Posterior cingulate gyrus (tissue), 11 donors: ENCODE results near the gene UNC13B.
"Not testable (repeated sequence)": the region's sequence is repeated elsewhere in the genome, so short reads cannot be mapped to it uniquely, and the experiment has no call there.

Experiments
- DNase-seq, 10 donors: peaks; one replicate each; pipeline versions ENCODE4 v3.0.0 to v3.0.0-alpha.2; 2020 to 2021; ENCODE audit warnings: mixed read lengths in 3 of 10
- intact Hi-C: fragments of 100-400 bp; cut with DNase I; formaldehyde crosslinking; loops from one replicate; pipeline ENCODE4 v1.15.1; 2023

UNC13B gene

DNA sequence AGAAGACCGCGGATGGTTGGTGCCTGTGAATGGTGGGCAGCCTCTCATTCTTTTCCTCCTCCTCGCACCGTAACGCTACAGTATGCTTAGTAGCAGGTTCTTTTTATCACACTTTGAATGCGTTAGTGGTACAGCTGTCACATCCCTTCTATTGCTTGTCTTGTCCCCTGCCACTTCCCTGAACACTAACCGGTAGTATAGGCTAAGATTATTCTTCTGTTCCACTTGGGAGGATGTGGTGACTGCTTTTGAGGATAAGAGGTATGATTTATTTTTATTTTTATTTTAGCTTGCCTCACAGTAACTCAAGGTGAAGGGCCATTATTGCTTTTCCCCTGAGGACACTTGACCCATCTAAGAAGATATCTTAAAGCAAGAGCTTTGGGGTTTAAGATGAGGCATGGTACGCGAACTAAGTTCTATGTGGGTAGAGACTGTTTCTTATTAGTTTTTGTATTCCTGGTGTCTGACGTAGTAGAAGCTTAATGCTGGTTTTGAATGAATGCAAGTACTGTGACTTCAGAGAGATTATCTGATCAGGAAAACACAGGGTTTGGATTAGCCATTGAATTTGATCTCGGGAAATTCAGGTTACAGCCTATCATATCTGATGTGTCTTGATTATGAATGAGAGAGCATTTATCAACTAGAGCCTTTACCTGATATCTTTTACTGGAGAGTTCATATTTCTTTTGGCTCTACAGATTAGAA lies 951 bp downstream of the UNC13B start:
- intact Hi-C loops = loop anchor here (5.0 to 10.0 kb wide), 2 partner anchors 45 to 88 kb away; partner anchors contain the start of genes ATOSB, FANCG and VCP
- DNase-seq = no peak

DNA sequence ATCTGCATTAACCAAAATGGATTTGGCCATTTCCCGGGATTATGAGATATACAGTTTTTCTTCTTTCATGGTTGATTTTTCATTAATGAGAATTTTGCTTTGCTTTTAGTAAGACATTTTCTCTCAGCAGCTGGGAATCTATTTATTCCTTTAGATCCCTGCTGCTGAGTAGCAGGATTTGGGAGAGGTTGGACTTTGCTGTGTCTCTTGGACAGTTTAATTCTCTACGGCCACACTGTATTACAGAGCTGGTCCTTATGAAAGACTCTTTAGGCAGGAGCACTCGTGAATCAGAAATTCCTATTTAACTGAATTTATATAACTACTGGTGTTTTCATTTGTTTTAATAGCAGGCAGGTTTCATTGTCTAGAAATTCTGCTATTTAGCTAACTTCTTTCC lies 1.6 kb downstream of the UNC13B start:
- DNase-seq = no peak
- intact Hi-C loops = loop anchor here (5.0 to 10.0 kb wide), 2 partner anchors 46 to 89 kb away; partner anchors contain the start of genes ATOSB, FANCG and VCP

GRCh38 chr9:35164711-35165110 lies 2.9 kb downstream of the UNC13B start:
- intact Hi-C loops = loop anchor here (5.0 to 10.0 kb wide), 2 partner anchors 47 to 90 kb away; partner anchors contain the start of genes ATOSB, FANCG and VCP
- DNase-seq = no peak

DNA sequence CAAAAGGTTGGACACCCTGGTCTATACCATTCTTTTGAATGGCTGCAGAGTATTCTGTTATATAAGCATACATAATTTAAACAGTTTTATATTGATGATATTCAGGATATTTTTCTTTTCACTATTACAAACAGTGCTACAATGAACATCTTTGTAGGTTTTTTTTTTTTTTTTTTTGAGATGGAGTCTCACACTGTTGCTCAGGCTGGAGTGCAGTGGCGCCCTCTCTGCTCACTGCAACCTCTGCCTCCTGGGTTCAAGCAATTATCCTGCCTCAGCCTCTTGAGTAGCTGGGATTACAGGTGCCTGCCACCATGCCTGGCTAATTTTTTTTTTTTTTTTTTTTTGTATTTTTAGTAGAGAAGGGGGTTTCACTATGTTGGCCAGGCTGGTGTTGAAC lies 5.6 kb downstream of the UNC13B start:
- not testable (repeated sequence) for DNase-seq
- intact Hi-C loops = loop anchor here (10.0 kb wide), 1 partner anchor 93 kb away; the partner anchor contains the start of genes FANCG and VCP

- DNase-seq = no peak
- intact Hi-C loops = loop anchor here (10.0 kb wide), 1 partner anchor 94 kb away; the partner anchor contains the start of genes FANCG and VCP
Observed at GRCh38 chr9:35168963-35169362, 7.2 kb downstream of the UNC13B start.

DNA sequence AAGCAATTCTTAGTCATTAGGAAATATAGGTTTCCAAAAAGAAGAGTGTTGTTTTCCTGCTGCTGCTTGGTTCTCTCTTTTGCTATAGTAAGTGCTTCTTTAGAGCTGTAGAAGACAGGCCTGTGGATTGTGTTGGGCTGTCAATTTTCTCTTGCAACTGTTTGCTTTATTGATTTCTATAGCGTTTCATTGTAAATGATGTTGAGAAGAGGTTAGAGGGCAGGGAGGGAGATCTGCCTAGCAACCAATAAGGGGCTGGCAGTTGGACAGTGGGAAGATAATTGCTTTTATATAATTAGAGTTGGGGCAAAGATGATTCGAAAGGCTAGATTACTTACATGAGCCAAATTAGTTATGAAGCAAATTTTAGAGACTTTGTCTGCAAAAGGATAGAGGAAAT lies 11.1 kb downstream of the UNC13B start:
- intact Hi-C loops = no loop called here
- no peak for DNase-seq

DNA sequence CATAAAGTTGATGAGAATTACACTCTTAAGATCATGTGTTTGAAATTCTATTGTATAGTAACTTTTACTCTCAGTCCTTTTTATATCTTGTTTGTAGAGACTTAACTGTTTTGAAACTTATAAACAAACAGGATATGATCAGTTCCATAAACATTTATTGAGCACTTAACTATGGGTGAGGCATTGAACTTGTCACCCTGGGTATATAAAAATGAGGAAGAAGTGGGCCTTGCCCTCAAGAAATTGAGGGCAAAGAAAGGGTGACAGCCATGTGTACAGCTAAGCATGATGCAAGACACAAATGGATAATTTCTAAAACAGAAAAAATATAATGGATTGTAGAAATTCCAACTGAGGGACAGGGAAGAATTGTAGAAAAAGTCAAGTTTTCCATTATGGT lies 15.7 kb downstream of the UNC13B start:
- intact Hi-C loops = no loop called here
- no peak for DNase-seq

DNA sequence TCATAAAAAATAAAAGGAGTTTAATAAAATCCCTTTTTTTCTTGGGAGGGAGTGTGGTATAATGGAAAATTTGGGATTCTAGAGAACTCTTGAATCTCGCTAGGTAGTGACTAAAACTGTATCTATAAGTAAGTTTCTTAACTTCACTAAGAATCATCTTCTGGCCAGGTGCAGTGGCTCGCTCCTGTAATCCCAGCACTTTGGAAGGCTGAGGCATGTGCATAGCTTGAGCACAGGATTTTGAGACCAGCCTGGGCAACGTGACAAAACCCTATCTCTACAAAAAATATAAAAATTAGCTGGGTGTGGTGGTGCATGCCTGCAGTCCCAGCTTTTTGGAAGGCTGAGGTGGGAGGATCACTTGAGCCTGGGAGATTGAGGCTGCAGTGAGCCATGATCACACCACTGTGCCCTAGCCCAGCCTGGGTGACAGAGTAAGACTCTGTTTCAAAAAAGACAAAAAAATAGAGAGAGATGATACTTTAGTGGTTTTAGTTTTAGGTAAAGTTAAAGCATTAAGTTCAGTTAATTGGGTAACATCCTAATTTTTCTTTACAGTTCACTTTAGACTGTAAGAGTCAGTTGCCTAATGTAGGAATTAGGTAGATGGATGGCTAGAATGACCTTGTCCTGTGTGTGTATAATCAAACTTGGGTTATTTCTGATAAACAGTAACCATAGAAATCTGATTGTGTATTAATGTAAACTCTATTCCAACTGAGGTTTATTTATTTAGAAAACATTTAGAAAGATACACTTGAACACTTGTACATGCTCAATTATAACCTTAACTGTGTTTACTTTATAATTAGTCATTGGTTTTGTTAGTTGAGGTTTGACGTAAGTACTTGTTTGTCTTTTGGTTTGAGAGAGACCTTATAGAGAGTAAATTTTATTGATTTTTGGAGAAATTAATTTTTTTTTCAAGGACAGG lies 17.8 kb downstream of the UNC13B start:
- DNase-seq = no peak
- intact Hi-C loops = no loop called here

DNA sequence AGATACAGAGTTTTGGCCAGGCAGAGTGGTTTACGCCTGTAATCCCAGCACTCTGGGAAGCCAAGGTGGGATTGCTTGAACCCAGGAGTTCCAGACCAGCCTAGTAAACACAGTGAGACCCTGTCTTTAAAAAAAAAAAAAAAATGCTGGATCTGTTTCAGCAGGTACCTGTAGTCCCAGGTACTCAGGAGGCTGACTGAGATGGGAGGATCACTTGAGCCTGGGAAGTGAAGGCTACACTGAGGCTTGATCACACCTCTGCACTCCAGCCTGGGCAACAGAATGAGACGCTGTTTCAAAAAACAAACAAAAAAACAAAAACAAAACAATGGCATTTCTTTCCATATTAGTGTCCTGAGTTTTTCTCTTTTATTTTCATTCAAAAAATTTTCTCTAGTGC lies 19.0 kb downstream of the UNC13B start:
- no peak for DNase-seq
- intact Hi-C loops = no loop called here

DNA sequence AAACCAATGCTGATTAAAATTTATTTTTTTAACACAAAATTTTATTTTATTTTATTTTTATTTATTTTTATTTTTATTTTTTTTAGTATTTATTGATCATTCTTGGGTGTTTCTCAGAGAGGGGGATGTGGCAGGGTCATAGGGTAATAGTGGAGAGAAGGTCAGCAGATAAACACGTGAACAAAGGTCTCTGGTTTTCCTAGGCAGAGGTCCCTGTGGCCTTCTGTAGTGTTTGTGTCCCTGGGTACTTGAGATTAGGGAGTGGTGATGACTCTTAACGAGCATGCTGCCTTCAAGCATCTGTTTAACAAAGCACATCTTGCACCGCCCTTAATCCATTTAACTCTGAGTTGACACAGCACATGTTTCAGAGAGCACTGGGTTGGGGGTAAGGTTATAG lies 20.6 kb downstream of the UNC13B start:
- intact Hi-C loops, DNase-seq: not testable (repeated sequence)

DNA sequence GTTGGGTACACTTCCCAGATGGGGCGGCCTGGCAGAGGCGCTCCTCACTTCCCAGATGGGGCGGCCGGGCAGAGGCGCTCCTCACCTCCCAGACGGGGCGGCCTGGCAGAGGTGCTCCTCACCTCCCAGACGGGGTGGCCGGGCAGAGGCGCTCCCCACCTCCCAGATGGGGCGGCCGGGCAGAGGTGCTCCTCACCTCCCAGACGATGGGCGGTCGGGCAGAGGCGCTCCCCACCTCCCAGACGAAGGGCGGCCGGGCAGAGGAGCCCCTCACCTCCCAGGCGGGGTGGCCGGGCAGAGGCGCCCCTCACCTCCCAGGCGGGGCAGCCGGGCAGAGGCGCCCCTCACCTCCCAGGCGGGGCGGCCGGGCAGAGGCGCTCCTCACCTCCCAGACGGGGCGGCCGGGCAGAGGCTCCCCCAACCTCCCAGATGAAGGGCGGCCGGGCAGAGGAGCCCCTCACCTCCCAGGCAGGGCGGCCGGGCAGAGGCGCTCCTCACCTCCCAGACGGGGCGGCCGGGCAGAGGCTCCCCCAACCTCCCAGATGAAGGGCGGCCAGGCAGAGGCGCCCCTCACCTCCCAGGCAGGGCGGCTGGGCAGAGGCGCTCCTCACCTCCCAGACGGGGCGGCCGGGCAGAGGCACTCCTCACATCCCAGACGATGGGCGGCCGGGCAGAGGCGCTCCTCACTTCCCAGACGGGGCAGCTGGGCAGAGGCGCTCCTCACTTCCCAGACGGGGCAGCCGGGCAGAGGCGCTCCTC lies 21.4 kb downstream of the UNC13B start:
- intact Hi-C loops, DNase-seq: not testable (repeated sequence)

DNA sequence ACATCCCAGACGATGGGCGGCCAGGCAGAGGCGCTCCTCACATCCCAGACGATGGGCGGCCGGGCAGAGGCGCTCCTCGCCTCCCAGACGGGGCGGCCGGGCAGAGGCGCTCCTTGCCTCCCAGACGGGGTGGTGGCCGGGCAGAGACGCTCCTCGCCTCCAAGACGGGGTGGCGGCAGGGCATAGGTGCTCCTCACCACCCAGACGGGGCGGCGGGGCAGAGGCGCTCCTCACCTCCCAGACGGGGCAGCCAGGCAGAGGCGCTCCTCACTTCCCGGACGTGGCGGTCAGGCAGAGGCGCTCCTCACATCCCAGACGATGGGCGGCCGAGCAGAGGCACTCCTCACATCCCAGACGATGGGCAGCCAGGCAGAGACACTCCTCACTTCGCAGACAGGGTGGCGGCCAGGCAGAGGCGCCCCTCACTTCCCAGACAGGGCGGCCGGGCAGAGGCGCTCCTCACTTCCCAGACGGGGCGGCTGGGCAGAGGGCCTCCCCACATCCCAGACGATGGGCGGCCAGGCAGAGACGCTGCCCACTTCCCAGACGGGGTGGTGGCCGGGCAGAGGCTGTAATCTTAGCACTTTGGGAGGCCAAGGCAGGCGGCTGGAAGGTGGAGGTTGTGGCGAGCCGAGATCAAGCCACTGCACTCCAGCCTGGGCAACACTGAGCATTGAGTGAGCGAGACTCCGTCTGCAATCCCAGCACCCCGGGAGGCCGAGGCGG lies 22.1 kb downstream of the UNC13B start:
- intact Hi-C loops = not testable (repeated sequence)
- peak in 2 of 10 donors; percentile 78 to 81 for DNase-seq

DNA sequence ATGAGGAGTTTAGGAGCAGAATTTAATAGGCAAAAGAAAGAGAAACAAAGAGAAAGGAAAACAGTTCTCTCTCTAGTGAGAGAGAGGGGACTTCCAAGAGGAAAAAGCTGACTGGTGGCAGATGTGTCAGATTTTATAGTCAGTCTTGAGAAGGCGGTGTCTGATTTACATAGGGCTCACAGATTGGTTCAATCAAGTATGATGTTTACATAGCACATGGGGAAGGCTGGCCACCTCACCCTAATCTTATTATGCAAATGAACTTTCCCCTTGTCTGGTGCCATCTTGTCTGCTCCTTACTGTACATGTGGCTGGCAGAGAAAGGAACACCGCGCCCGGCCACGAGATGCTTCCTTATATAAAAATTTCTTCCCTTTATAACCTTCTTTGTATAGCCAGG lies 24.7 kb downstream of the UNC13B start:
- DNase-seq = no peak
- intact Hi-C loops = no loop called here

DNA sequence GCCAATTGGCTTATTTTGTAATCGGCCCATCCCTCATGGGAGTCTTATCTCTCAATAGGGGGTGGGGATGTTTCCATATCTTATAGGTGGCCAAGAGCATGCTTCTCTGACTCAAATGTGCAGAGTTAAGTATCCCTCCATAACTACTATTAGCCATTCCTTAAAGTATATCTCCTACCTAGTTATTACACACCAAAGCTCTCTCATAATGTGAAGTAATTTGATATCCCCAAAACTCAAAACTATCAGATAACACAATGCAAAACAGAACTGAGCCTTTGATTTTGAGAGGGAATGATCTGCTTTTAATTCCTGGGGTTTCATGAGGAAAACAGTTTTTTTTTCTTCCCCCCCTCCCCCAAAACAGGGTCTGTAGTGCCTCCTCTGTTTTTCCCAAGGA lies 28.4 kb downstream of the UNC13B start:
- no peak for DNase-seq
- intact Hi-C loops = no loop called here

DNA sequence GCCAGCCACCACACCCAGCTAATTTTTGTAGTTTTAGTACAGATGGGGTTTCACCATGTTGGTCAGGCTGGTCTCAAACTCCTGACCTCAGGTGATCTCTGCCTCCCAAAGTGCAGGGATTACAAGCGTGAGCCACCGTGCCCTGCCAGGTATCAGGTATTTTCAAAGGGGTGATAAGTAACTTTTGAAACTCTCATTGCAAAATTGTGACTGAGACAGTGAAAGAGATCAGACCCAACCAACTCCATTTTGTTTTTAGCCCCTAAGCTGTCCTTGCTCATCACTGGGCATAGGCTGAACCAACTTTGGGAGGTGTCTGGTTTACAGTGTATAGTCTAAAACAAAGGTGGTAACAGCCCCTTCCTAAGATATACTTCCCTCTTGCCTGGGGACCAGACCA lies 29.3 kb downstream of the UNC13B start:
- intact Hi-C loops = no loop called here
- no peak for DNase-seq

DNA sequence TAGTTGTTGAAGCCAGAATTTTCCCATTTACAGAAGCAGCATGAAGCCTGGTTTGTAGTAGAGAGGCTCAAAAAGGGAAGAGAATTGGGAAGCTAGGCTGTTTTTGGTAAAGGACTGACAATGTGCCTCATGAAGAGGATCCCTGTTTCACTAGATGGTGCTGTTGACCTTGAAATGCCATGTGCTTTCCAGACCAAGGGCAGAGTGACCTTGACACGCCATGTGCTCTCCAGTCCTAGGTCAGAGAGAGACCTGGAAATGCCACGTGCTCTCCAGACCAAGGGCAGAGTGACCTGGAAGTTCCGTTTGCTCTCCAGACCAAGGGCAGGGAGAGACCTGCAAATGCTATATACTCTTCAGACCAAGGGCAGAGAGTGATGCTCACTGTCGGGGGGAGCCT lies 32.0 kb downstream of the UNC13B start:
- intact Hi-C loops = no loop called here

DNA sequence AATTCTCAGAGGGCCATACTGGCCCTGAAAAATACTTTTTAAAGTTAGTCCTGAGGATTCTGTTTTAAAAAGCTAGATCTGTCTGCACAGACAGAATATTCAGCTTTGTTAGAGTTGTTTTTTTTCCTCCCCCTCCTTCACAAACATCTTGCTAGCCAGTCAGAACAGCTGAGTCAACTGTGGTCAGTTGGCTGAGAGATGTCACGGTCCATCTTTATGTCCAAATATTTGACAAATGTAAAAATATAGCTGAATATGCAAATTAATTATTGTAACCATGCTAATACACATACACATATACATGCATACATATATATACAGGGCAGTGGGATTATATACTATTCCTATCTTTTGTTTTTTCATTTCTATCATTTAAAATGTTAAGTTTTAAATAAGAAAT lies 33.9 kb downstream of the UNC13B start:
- no peak for DNase-seq
- intact Hi-C loops = no loop called here

More for the DNA sequence above, 32.0 kb downstream of the UNC13B start:
- no peak for DNase-seq

DNA sequence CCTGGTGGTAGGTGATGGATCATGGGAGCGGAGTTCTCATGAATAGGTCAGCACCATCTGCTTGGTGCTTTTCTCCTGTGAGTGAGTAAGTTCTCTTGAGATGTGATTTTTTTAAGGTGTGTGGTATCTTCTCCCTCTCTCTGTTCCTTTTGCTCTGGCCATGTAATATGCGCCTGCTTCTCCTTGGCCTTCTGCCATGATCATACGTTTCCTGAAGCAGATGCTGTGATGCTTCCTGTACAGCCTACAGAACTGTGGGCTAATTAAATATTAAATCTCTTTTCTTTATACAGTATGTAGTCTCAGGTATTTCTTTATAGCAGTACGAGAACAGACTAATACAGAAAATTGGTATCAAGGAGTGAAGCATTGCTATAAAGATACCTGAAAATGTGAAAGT lies 36.4 kb downstream of the UNC13B start:
- DNase-seq = no peak
- intact Hi-C loops = no loop called here

- intact Hi-C loops = no loop called here
- no peak for DNase-seq
Observed at GRCh38 chr9:35203528-35203927, 41.7 kb downstream of the UNC13B start.

GRCh38 chr9:35205340-35205739 lies 43.5 kb downstream of the UNC13B start:
- intact Hi-C loops = no loop called here
- DNase-seq = no peak
